Liver (tissue), 9 donors: Measurements from ENCODE around the gene SIRT5. TPM values are rescaled to one million over a fixed set of nuclear protein-coding genes. Genes with fewer than 3 reads are reported as not detected.

ENCODE experiments used
- DNase-seq: peaks from one replicate; pipeline ENCODE4 v3.0.0-alpha.2; 2017; ENCODE audit warnings: low spot score
- H3K27ac ChIP-seq, 2 donors: one replicate each; pipeline ENCODE4 v1.7.0; 2013; ENCODE audit warnings: inconsistent platforms in 2 of 2, low read length in 2 of 2, control low read depth in 1 of 2, low read depth in 1 of 2, mild to moderate bottlenecking in 1 of 2
- H3K27me3 ChIP-seq, 4 donors: one replicate each; pipeline versions ENCODE4 v1.6.1 to v1.7.0; 2013; ENCODE audit warnings: low read length in 3 of 4, inconsistent platforms in 1 of 4, mild to moderate bottlenecking in 1 of 4, moderate library complexity in 1 of 4; ENCODE audit not compliant: control insufficient read depth in 4 of 4, insufficient read depth in 4 of 4
- H3K36me3 ChIP-seq, 4 donors: one replicate each; pipeline versions ENCODE4 v1.6.1 to v1.7.0; 2013; ENCODE audit warnings: low read length in 3 of 4, mild to moderate bottlenecking in 3 of 4, low read depth in 1 of 4, moderate library complexity in 1 of 4; ENCODE audit not compliant: control insufficient read depth in 4 of 4, insufficient read depth in 3 of 4
- H3K4me1 ChIP-seq, 4 donors: one replicate each; pipeline versions ENCODE4 v1.6.1 to v1.7.0; 2013; ENCODE audit warnings: low read length in 3 of 4, mild to moderate bottlenecking in 3 of 4, moderate library complexity in 1 of 4; ENCODE audit not compliant: control insufficient read depth in 4 of 4, insufficient read depth in 4 of 4
- H3K4me3 ChIP-seq, 3 donors: one replicate each; pipeline versions ENCODE4 v1.6.1 to v1.7.0; 2013; ENCODE audit warnings: low read length in 3 of 3, control low read depth in 1 of 3, low read depth in 1 of 3, mild to moderate bottlenecking in 1 of 3
- H3K9ac ChIP-seq, 2 donors: one replicate each; pipeline ENCODE4 v1.7.0; 2013; ENCODE audit warnings: low read length in 2 of 2, mild to moderate bottlenecking in 2 of 2, moderate library complexity in 2 of 2, control low read depth in 1 of 2, low read depth in 1 of 2
- H3K9me3 ChIP-seq, 4 donors: one replicate each; pipeline versions ENCODE4 v1.6.1 to v1.7.0; 2013; ENCODE audit warnings: low read length in 3 of 4; ENCODE audit not compliant: control insufficient read depth in 4 of 4
- ATF3 ChIP-seq: IDR thresholded peaks from 2 replicates; pipeline ENCODE4 v1.6.1; 2016; ENCODE audit warnings: antibody characterized with exemption
- CTCF ChIP-seq: fragments of 150-350 bp; IDR thresholded peaks from 2 replicates; pipeline ENCODE4 v1.5.1; 2017; ENCODE audit warnings: improper control_type of control experiment, low read depth, low read length; ENCODE audit not compliant: missing input control
- EGR1 ChIP-seq, 2 donors: IDR thresholded peaks; 2 replicates each; pipeline ENCODE4 v1.6.1; 2016 to 2018; ENCODE audit warnings: antibody characterized with exemption in 2 of 2, low read depth in 2 of 2
- FOXA1 ChIP-seq: IDR thresholded peaks from 2 replicates; pipeline ENCODE4 v1.6.1; 2016; ENCODE audit warnings: antibody characterized with exemption
- FOXA2 ChIP-seq: IDR thresholded peaks from 2 replicates; pipeline ENCODE4 v1.6.1; 2016; ENCODE audit warnings: antibody characterized with exemption
- GABPA ChIP-seq, 2 donors: IDR thresholded peaks in 1 of 2; conservative IDR thresholded peaks in 1 of 2; 2 replicates each; pipeline ENCODE4 v1.6.1; 2016; ENCODE audit warnings: antibody characterized with exemption in 2 of 2, mild to moderate bottlenecking in 1 of 2, moderate library complexity in 1 of 2
- HNF4A ChIP-seq, 2 donors: conservative IDR thresholded peaks; 2 replicates each; pipeline ENCODE4 v1.6.1; 2016; ENCODE audit warnings: antibody characterized with exemption in 2 of 2, mild to moderate bottlenecking in 2 of 2
- JUND ChIP-seq, 2 donors: IDR thresholded peaks; 2 replicates each; pipeline ENCODE4 v1.6.1; 2016; ENCODE audit warnings: antibody characterized with exemption in 2 of 2
- MAX ChIP-seq: IDR thresholded peaks from 2 replicates; pipeline ENCODE4 v1.6.1; 2016; ENCODE audit warnings: antibody characterized with exemption
- NR2F2 ChIP-seq: IDR thresholded peaks from 2 replicates; pipeline ENCODE4 v1.6.1; 2016; ENCODE audit warnings: antibody characterized with exemption
- RAD21 ChIP-seq, 2 donors: IDR thresholded peaks; 2 replicates each; pipeline ENCODE4 v1.6.1; 2016; ENCODE audit warnings: antibody characterized with exemption in 2 of 2, mild to moderate bottlenecking in 2 of 2
- REST ChIP-seq: IDR thresholded peaks from 2 replicates; pipeline ENCODE4 v1.6.1; 2016; ENCODE audit warnings: antibody characterized with exemption, mild to moderate bottlenecking
- SP1 ChIP-seq: IDR thresholded peaks from 2 replicates; pipeline ENCODE4 v1.6.1; 2018; ENCODE audit warnings: antibody characterized with exemption, mild to moderate bottlenecking
- TAF1 ChIP-seq: conservative IDR thresholded peaks from 2 replicates; pipeline ENCODE4 v1.6.1; 2016; ENCODE audit warnings: antibody characterized with exemption, mild to moderate bottlenecking
- YY1 ChIP-seq: IDR thresholded peaks from 2 replicates; pipeline ENCODE4 v1.6.1; 2016; ENCODE audit warnings: antibody characterized with exemption, mild to moderate bottlenecking
- ZBTB33 ChIP-seq: IDR thresholded peaks from 2 replicates; pipeline ENCODE4 v1.6.1; 2016; ENCODE audit warnings: antibody characterized with exemption
- WGBS: extraction: QIAGEN DNeasy Blood & Tissue Kit; methylation state at CpG from one replicate; pipeline ENCODE4 v1.1.7; 2013; 5-methylcytosine and 5-hydroxymethylcytosine counted together
- polyA plus RNA-seq, 2 donors: library from polyadenylated mRNA; stranded (reverse) in 1 of 2; unstranded in 1 of 2; fragments of 200-250 nt in 1 of 2; fragments of >200 nt in 1 of 2; fragmentation: Nextera tagmentation in 1 of 2; extraction: Ambion mirVana in 1 of 2; gene quantifications; one replicate each; pipeline versions ENCODE4 v1.2.1 to v1.2.3, GENCODE V29; 2013 to 2015
- total RNA-seq, 2 donors: library from RNA; depleted of rRNA; stranded (reverse); fragments of >200 nt; gene quantifications; one replicate each; pipeline ENCODE4 v1.2.3, GENCODE V29; 2014
- donor health status: healthy.
- donor health status: healthy.
- donor health status: healthy.
- donor health status: healthy.
- donor health status: healthy.

SIRT5 gene
- total and polyA plus RNA-seq, 4 donors = 7.5 to 12.6 (median 8.8) TPM

- Histone ChIP-seq H3K36me3 (peaks cover 1 to 28% (median 26%) of the 10 kb centered on the region in 4 donors), H3K4me3 (peak overlapping the region; percentile 74 to 92 (median 88)), H3K4me1 (peaks cover 0 to 23% (median 13%) of the 10 kb centered on the region in 4 donors), H3K27me3 (no peaks in the 10 kb centered on the region), H3K27ac (peak overlapping the region; percentile 62 to 86), H3K9me3 (no peaks in the 10 kb centered on the region), H3K9ac (peak overlapping the region; percentile 83 to 85)
- WGBS = under 1% methylated on average over 14 of the region's 14 CpGs
- no peak for TF ChIP-seq ZBTB33
- TF ChIP-seq RAD21 (IDR thresholded peaks at IDR 0.05) = no peak
- no peak for TF ChIP-seq EGR1 (IDR thresholded peaks at IDR 0.05; ENCODE audit: low read depth in 2 of 2)
- TF ChIP-seq REST = no peak
- TF ChIP-seq YY1 = no peak
- TF ChIP-seq FOXA2 = no peak
- TF ChIP-seq GABPA (IDR thresholded peaks at IDR 0.05 in 1 of 2, conservative IDR thresholded peaks at IDR 0.05 in 1 of 2) = no peak
- TF ChIP-seq JUND (IDR thresholded peaks at IDR 0.05) = no peak
- TF ChIP-seq SP1 = no peak
- TF ChIP-seq CTCF = no peak
- no peak for TF ChIP-seq FOXA1
- TF ChIP-seq HNF4A (conservative IDR thresholded peaks at IDR 0.05) = no peak
- TF ChIP-seq NR2F2 = no peak
- TF ChIP-seq MAX = no peak
- TF ChIP-seq ATF3 = no peak
- peak; percentile 63 for DNase-seq
Observed at GRCh38 chr6:13615792-13616120, 41.4 kb downstream of the SIRT5 start.

- 92% methylated on average over 2 of the region's 2 CpGs for WGBS
- TF ChIP-seq JUND (IDR thresholded peaks at IDR 0.05) (no peak), CTCF (no peak), FOXA1 (no peak), EGR1 (IDR thresholded peaks at IDR 0.05; ENCODE audit: low read depth in 2 of 2) (no peak), FOXA2 (no peak), RAD21 (IDR thresholded peaks at IDR 0.05) (no peak), REST (no peak), TAF1 (no peak)
- no peak for DNase-seq
- Histone ChIP-seq H3K4me1 (peaks cover 0 to 23% (median 13%) of the 10 kb centered on the region in 4 donors), H3K36me3 (peaks cover 1 to 41% (median 38%) of the 10 kb centered on the region in 4 donors), H3K9ac (no peak overlapping the region), H3K27me3 (no peaks in the 10 kb centered on the region), H3K27ac (no peak overlapping the region), H3K4me3 (no peak overlapping the region), H3K9me3 (no peaks in the 10 kb centered on the region)
Observed at GRCh38 chr6:13617066-13617465, 42.7 kb downstream of the SIRT5 start.
